ENCODE measurements around the gene FBLN5.

DNA sequence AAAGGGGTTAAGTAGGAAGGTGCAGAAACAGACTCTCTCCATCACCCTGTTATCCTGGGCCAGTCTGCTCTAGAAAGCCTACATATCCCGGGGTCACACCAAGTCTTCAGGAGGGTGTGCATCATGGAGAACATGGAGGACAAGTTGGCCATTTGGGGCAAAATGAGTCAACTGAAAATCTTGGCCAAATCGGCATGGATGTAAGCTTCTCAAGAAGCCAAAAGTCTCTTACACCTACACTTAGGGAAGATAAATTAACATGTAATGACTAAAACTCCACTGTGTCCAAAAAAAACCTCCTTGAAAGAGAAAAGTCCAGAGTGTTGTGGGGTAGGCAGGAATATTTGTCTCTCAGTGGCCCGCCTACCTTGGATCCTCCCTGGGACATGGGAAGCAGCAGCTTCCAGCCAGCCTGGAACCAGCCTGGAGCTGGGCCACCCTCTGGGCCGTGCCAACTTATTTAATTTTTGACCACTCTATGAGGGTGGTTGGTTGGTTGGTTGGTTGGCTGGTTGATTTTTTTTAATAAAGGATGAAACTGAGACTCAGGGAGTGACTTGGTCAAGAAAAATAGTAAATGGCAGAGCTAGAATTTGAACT lies 62.3 kb downstream of the FBLN5 start:
- TF ChIP-seq, protein P1, sequence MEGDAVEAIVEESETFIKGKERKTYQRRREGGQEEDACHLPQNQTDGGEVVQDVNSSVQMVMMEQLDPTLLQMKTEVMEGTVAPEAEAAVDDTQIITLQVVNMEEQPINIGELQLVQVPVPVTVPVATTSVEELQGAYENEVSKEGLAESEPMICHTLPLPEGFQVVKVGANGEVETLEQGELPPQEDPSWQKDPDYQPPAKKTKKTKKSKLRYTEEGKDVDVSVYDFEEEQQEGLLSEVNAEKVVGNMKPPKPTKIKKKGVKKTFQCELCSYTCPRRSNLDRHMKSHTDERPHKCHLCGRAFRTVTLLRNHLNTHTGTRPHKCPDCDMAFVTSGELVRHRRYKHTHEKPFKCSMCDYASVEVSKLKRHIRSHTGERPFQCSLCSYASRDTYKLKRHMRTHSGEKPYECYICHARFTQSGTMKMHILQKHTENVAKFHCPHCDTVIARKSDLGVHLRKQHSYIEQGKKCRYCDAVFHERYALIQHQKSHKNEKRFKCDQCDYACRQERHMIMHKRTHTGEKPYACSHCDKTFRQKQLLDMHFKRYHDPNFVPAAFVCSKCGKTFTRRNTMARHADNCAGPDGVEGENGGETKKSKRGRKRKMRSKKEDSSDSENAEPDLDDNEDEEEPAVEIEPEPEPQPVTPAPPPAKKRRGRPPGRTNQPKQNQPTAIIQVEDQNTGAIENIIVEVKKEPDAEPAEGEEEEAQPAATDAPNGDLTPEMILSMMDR (IDR thresholded peaks at IDR 0.05): no peak
- TF ChIP-seq, protein P2, sequence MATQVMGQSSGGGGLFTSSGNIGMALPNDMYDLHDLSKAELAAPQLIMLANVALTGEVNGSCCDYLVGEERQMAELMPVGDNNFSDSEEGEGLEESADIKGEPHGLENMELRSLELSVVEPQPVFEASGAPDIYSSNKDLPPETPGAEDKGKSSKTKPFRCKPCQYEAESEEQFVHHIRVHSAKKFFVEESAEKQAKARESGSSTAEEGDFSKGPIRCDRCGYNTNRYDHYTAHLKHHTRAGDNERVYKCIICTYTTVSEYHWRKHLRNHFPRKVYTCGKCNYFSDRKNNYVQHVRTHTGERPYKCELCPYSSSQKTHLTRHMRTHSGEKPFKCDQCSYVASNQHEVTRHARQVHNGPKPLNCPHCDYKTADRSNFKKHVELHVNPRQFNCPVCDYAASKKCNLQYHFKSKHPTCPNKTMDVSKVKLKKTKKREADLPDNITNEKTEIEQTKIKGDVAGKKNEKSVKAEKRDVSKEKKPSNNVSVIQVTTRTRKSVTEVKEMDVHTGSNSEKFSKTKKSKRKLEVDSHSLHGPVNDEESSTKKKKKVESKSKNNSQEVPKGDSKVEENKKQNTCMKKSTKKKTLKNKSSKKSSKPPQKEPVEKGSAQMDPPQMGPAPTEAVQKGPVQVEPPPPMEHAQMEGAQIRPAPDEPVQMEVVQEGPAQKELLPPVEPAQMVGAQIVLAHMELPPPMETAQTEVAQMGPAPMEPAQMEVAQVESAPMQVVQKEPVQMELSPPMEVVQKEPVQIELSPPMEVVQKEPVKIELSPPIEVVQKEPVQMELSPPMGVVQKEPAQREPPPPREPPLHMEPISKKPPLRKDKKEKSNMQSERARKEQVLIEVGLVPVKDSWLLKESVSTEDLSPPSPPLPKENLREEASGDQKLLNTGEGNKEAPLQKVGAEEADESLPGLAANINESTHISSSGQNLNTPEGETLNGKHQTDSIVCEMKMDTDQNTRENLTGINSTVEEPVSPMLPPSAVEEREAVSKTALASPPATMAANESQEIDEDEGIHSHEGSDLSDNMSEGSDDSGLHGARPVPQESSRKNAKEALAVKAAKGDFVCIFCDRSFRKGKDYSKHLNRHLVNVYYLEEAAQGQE (IDR thresholded peaks at IDR 0.05; ENCODE audit: low read depth, low read length): no peak
- TF ChIP-seq FOSL2 (IDR thresholded peaks at IDR 0.05; ENCODE audit: borderline replicate concordance, low read depth) (no peak), EZH2phosphoT487 (IDR thresholded peaks at IDR 0.05; ENCODE audit: borderline replicate concordance, low read depth) (no peak), CHD2 (IDR thresholded peaks at IDR 0.05; ENCODE audit: low read length, partially characterized antibody) (no peak), RAD21 (IDR thresholded peaks at IDR 0.05; ENCODE audit: low read length) (no peak), JUND (IDR thresholded peaks at IDR 0.05) (no peak), GABPA (IDR thresholded peaks at IDR 0.05; ENCODE audit: low read depth) (no peak), SMC3 (IDR thresholded peaks at IDR 0.05; ENCODE audit: low read depth, low read length) (no peak)
- TF ChIP-seq, protein P3, sequence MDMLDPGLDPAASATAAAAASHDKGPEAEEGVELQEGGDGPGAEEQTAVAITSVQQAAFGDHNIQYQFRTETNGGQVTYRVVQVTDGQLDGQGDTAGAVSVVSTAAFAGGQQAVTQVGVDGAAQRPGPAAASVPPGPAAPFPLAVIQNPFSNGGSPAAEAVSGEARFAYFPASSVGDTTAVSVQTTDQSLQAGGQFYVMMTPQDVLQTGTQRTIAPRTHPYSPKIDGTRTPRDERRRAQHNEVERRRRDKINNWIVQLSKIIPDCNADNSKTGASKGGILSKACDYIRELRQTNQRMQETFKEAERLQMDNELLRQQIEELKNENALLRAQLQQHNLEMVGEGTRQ (IDR thresholded peaks at IDR 0.05; ENCODE audit: borderline replicate concordance, low read depth, low read length): no peak
- TF ChIP-seq, protein P4, sequence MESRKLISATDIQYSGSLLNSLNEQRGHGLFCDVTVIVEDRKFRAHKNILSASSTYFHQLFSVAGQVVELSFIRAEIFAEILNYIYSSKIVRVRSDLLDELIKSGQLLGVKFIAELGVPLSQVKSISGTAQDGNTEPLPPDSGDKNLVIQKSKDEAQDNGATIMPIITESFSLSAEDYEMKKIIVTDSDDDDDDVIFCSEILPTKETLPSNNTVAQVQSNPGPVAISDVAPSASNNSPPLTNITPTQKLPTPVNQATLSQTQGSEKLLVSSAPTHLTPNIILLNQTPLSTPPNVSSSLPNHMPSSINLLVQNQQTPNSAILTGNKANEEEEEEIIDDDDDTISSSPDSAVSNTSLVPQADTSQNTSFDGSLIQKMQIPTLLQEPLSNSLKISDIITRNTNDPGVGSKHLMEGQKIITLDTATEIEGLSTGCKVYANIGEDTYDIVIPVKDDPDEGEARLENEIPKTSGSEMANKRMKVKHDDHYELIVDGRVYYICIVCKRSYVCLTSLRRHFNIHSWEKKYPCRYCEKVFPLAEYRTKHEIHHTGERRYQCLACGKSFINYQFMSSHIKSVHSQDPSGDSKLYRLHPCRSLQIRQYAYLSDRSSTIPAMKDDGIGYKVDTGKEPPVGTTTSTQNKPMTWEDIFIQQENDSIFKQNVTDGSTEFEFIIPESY (IDR thresholded peaks at IDR 0.05; ENCODE audit: borderline replicate concordance, low read depth): no peak
- TF ChIP-seq, protein P5, sequence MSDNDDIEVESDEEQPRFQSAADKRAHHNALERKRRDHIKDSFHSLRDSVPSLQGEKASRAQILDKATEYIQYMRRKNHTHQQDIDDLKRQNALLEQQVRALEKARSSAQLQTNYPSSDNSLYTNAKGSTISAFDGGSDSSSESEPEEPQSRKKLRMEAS (IDR thresholded peaks at IDR 0.05; ENCODE audit: low read depth): no peak
